ENCODE results near the gene CAPG. TPM values are rescaled to one million over a fixed set of nuclear protein-coding genes. Genes with fewer than 3 reads are reported as not detected.

The CAPG gene
- total and polyA plus RNA-seq, 12 donors: 11.6 to 192 (median 41.4) TPM

DNA sequence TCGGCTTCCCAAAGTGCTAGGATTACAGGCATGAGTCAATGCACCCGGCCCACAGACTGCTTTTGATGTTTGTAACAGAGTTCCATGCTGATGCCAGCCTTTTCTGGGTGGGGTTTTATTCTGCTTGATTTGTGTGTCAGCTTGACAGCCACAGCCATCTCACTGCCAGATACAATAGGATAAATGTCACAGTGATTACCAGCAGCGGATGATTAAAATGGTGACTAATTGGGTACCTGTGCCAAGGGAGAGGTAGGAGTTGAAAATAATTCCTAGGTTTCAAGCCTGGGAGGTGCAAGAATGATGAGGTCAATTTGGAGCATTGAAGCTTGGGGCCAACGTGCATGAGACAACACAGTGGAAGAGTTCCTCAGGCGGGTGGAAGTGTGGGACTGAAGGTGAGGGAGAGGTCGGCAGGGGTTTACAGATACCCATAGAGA, 47.7 kb upstream of the CAPG start:
- Histone ChIP-seq H3K27me3 (no peaks in the 10 kb centered on the region), H3K4me1 (replicated peaks in 1 of 2) (peaks cover 5 to 14% of the 10 kb centered on the region in 2 donors), H3K9me3 (replicated peaks in 1 of 3) (no peaks in the 10 kb centered on the region), H3K27ac (peak overlapping the region in 2 of 5 donors; percentile 5 to 74), H3K4me3 (no peak overlapping the region), H3K36me3 (replicated peaks in 1 of 2) (no peaks in the 10 kb centered on the region)
- DNase-seq: peak in 5 of 7 donors; percentile 69 to 82 (median 73)
- TF ChIP-seq, protein P1, sequence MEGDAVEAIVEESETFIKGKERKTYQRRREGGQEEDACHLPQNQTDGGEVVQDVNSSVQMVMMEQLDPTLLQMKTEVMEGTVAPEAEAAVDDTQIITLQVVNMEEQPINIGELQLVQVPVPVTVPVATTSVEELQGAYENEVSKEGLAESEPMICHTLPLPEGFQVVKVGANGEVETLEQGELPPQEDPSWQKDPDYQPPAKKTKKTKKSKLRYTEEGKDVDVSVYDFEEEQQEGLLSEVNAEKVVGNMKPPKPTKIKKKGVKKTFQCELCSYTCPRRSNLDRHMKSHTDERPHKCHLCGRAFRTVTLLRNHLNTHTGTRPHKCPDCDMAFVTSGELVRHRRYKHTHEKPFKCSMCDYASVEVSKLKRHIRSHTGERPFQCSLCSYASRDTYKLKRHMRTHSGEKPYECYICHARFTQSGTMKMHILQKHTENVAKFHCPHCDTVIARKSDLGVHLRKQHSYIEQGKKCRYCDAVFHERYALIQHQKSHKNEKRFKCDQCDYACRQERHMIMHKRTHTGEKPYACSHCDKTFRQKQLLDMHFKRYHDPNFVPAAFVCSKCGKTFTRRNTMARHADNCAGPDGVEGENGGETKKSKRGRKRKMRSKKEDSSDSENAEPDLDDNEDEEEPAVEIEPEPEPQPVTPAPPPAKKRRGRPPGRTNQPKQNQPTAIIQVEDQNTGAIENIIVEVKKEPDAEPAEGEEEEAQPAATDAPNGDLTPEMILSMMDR (IDR thresholded peaks at IDR 0.05): no peak
- no peak for TF ChIP-seq POLR2A (IDR thresholded peaks at IDR 0.05)
- intact Hi-C loops (cut with DNase I): no loop called here
- WGBS, 4 donors: 48 to 55% (median 49%) methylated on average over 6 of the region's 6 CpGs

DNA sequence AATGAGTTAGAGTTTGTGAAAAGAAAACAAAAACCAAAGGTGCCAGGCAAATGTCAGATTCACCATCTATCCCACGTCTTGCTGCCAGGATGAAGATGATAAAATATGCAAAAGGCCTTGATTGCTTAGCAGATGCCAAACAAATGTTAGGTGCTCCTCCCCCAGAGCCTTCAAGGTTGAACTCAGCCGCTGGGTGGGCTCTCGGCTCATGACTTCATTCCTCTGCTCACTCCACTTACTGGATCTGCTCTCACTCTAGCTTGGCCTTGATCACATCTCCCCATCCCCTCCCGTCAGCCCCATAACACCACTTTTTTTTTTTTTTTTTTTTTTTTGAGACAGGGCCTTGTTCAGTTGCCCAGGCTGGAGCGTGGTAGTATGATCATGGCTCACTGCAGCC, 46.9 kb upstream of the CAPG start:
- H3K27me3 ChIP-seq: no peaks in the 10 kb centered on the region
- no peaks in the 10 kb centered on the region for H3K9me3 ChIP-seq (replicated peaks in 1 of 3)
- H3K4me3 ChIP-seq: no peak overlapping the region
- peak overlapping the region in 1 of 5 donors; percentile 74 for H3K27ac ChIP-seq
- no peak for TF ChIP-seq POLR2A (IDR thresholded peaks at IDR 0.05)
- TF ChIP-seq, protein P1 (IDR thresholded peaks at IDR 0.05): no peak
- 32 to 48% (median 39%) methylated on average over 5 of the region's 5 CpGs for WGBS, 4 donors
- H3K36me3 ChIP-seq (replicated peaks in 1 of 2): no peaks in the 10 kb centered on the region
- intact Hi-C loops (cut with DNase I): no loop called here
- DNase-seq: peak in 4 of 7 donors; percentile 25 to 67 (median 60)
- H3K4me1 ChIP-seq (replicated peaks in 1 of 2): peaks cover 5 to 19% of the 10 kb centered on the region in 2 donors

DNA sequence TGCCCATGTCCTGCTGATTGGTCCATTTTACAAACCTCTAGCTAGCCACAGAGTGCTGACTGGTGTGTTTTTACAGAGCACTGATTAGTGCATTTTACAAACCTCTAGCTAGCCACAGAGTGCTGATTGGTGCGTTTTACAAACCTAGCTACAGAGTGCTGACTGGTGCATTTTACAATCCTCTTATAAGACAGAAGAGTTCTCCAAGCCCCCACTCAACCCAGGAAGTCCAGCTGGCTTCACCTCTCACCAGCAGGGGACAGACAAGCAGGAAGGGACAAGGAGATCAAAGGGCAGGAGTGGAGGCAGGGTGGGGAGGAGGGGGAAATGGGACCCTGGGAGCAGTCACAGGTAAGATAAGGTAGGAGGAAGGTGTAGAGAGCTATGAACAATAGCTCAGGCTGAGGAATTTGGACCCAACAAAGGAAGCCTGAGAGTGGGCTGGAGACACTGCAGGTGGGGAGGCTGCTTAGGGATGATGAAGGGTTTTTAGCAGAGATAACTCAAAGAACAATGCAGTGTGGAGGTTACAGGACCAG, 45.5 kb upstream of the CAPG start:
- intact Hi-C loops (cut with DNase I): no loop called here
- H3K27me3 ChIP-seq: no peaks in the 10 kb centered on the region
- H3K36me3 ChIP-seq (replicated peaks in 1 of 2): no peaks in the 10 kb centered on the region
- no peak overlapping the region for H3K27ac ChIP-seq
- WGBS, 4 donors: 62 to 88% (median 73%) methylated on average over 1 of the region's 1 CpG
- DNase-seq: no peak
- TF ChIP-seq, protein P1 (IDR thresholded peaks at IDR 0.05): no peak
- TF ChIP-seq POLR2A (IDR thresholded peaks at IDR 0.05): no peak
- no peak overlapping the region for H3K4me3 ChIP-seq
- no peaks in the 10 kb centered on the region for H3K9me3 ChIP-seq (replicated peaks in 1 of 3)
- H3K4me1 ChIP-seq (replicated peaks in 1 of 2): peaks cover 5 to 19% of the 10 kb centered on the region in 2 donors

DNA sequence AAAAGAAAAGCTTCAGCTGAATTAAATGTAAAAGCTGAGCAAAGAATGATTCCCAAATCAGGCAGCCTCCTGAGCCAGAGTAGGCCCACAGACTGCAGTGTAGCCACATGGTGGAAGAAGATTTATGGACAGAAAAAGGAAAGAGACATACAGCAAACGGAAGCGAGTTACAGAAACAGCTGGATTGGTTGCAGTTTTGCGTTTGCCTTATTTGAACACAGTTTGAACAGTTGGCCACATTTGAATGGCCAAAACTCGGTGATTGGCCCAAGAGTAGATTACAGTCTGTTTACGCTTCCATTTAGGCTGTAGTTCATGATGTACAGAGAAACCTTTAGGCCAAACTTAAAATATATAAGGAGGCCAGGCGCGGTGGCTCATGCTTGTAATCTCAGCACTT, 43.4 kb upstream of the CAPG start:
- intact Hi-C loops (cut with DNase I): no loop called here
- 85 to 88% (median 87%) methylated on average over 7 of the region's 7 CpGs for WGBS, 4 donors
- no peak for DNase-seq
- Histone ChIP-seq H3K27me3 (no peaks in the 10 kb centered on the region), H3K9me3 (replicated peaks in 1 of 3) (no peaks in the 10 kb centered on the region), H3K27ac (no peak overlapping the region), H3K4me1 (replicated peaks in 1 of 2) (peaks cover 5 to 29% of the 10 kb centered on the region in 2 donors), H3K36me3 (replicated peaks in 1 of 2) (no peaks in the 10 kb centered on the region), H3K4me3 (no peak overlapping the region)
- TF ChIP-seq, protein P1 (IDR thresholded peaks at IDR 0.05): no peak
- TF ChIP-seq POLR2A (IDR thresholded peaks at IDR 0.05): no peak

Data from adrenal gland (tissue), 12 donors.